ENCODE measurements around the gene SHISA3. TPM values are rescaled to one million over a fixed set of nuclear protein-coding genes. Genes with fewer than 3 reads are reported as not detected.

The SHISA3 gene
- total and polyA plus RNA-seq, 2 of the 8 experiments (the other 6 are each of a cell fraction or from before 2014, with no cell fraction given), result 2.0 to 9.3 TPM

Other genes starting within 250 kb of the SHISA3 start
- 42.9 and 45.4 TPM in 2 replicates for gene BEND4, start 244.8 kb upstream of the SHISA3 start, total RNA-seq (2021; fragmentation: NEBNext Ultra II Directional; extraction: Animal tissue kit (Norgen Biotek cat#: 25700))
- 10.0 and 12.2 TPM in 2 replicates for gene BEND4, start 244.8 kb upstream of the SHISA3 start, polyA plus RNA-seq (2011; rRNA removed)